NCI-H1436 treated with DMSO at 0.1 percent for 48 hours (cell line): ENCODE measurements around the gene ASXL1.
"Not testable (repeated sequence)": the region's sequence is repeated elsewhere in the genome, so short reads cannot be mapped to it uniquely, and the experiment has no call there.

Experiments used
- DNase-seq: peaks from one replicate; lab custom pipeline; 2025; lab: John Stamatoyannopoulos, UW

ASXL1 gene

GRCh38 chr20:32357869-32358631 lies at the start of gene ASXL1:
ASXL1 (plus strand) TSS chr20:32358331; CDS start chr20:32358776, 445 bp downstream.
- DNase-seq: peak; percentile 86

- no peak for DNase-seq
Observed at GRCh38 chr20:32312718-32313424, 45.3 kb upstream of the ASXL1 start.

- DNase-seq: no peak
Observed at GRCh38 chr20:32314768-32315167, 43.4 kb upstream of the ASXL1 start.

- no peak for DNase-seq
Observed at GRCh38 chr20:32315399-32315798, 42.7 kb upstream of the ASXL1 start.

GRCh38 chr20:32315891-32316290 lies 42.2 kb upstream of the ASXL1 start:
- no peak for DNase-seq

- no peak for DNase-seq
Observed at GRCh38 chr20:32316667-32317066, 41.5 kb upstream of the ASXL1 start.

- no peak for DNase-seq
Observed at GRCh38 chr20:32319100-32319499, 39.0 kb upstream of the ASXL1 start.

- no peak for DNase-seq
Observed at GRCh38 chr20:32320305-32320704, 37.8 kb upstream of the ASXL1 start.

- no peak for DNase-seq
Observed at GRCh38 chr20:32321390-32321789, 36.7 kb upstream of the ASXL1 start.

- DNase-seq: not testable (repeated sequence)
Observed at GRCh38 chr20:32322260-32322659, 35.9 kb upstream of the ASXL1 start.

GRCh38 chr20:32323761-32324160 lies 34.4 kb upstream of the ASXL1 start:
- DNase-seq: not testable (repeated sequence)

- no peak for DNase-seq
Observed at GRCh38 chr20:32325706-32326503, 32.2 kb upstream of the ASXL1 start.

- no peak for DNase-seq
Observed at GRCh38 chr20:32326504-32326845, 31.7 kb upstream of the ASXL1 start.

- no peak for DNase-seq
Observed at GRCh38 chr20:32327087-32327681, 30.9 kb upstream of the ASXL1 start.

GRCh38 chr20:32329817-32330554 lies 28.1 kb upstream of the ASXL1 start:
- no peak for DNase-seq

GRCh38 chr20:32330555-32330897 lies 27.6 kb upstream of the ASXL1 start:
- no peak for DNase-seq

- DNase-seq: no peak
Observed at GRCh38 chr20:32332614-32333013, 25.5 kb upstream of the ASXL1 start.

GRCh38 chr20:32333181-32333987 lies 24.7 kb upstream of the ASXL1 start:
- no peak for DNase-seq

- DNase-seq: no peak
Observed at GRCh38 chr20:32333988-32334885, 23.9 kb upstream of the ASXL1 start.

GRCh38 chr20:32336918-32337347 lies 21.2 kb upstream of the ASXL1 start:
- DNase-seq: no peak
